HL-60 (cell line): ENCODE results near the gene SNU13.

ENCODE experiments used
- CTCF ChIP-seq: IDR thresholded peaks from one replicate; pipeline ENCODE4 v1.5.1; 2011; ENCODE audit warnings: low read length, control low read depth, inconsistent platforms; ENCODE audit not compliant: insufficient read depth
- POLR2AphosphoS5 ChIP-seq: IDR thresholded peaks from 2 replicates; pipeline ENCODE4 v1.6.1; 2012; ENCODE audit warnings: low read depth
- REST ChIP-seq: IDR thresholded peaks from 2 replicates; pipeline ENCODE4 v1.6.1; 2012; ENCODE audit warnings: low read depth; ENCODE audit not compliant: insufficient replicate concordance

GRCh38 chr22:41709341-41709740 lies 20.7 kb upstream of the SNU13 start:
- TF ChIP-seq POLR2AphosphoS5 (no peak), REST (no peak), CTCF (no peak)
